HG03175 (cell line): Measurements from ENCODE around the gene PWWP2B.

Source experiments
- ATAC-seq: cut with Tn5 transposase; IDR thresholded peaks from one replicate; pipeline ENCODE4 v1.9.1; 2021; ENCODE audit warnings: mild to moderate bottlenecking, moderate library complexity; ENCODE audit not compliant: unreplicated experiment

Gene PWWP2B

GRCh38 chr10:132404911-132405462, 8.0 kb downstream of the PWWP2B start:
- no peak for ATAC-seq

GRCh38 chr10:132405463-132405991, 8.5 kb downstream of the PWWP2B start:
- no peak for ATAC-seq

- ATAC-seq: no peak
These were observed 9.2 kb downstream of the PWWP2B start for GRCh38 chr10:132406181-132406580.

GRCh38 chr10:132406750-132407149, 9.8 kb downstream of the PWWP2B start:
- no peak for ATAC-seq

- ATAC-seq: no peak
These were observed 10.3 kb downstream of the PWWP2B start for GRCh38 chr10:132407243-132407746.

GRCh38 chr10:132407846-132408278, 10.9 kb downstream of the PWWP2B start:
- ATAC-seq: no peak

GRCh38 chr10:132408367-132408781, 11.4 kb downstream of the PWWP2B start:
- ATAC-seq: no peak

GRCh38 chr10:132408823-132409666, 12.0 kb downstream of the PWWP2B start:
- no peak for ATAC-seq

GRCh38 chr10:132409667-132410028, 12.6 kb downstream of the PWWP2B start:
- no peak for ATAC-seq

- ATAC-seq: no peak
These were observed 13.2 kb downstream of the PWWP2B start for GRCh38 chr10:132410056-132410778.

GRCh38 chr10:132410779-132411532, 14.0 kb downstream of the PWWP2B start:
- ATAC-seq: no peak

- no peak for ATAC-seq
These were observed 14.7 kb downstream of the PWWP2B start for GRCh38 chr10:132411561-132412253.

GRCh38 chr10:132412316-132413192, 15.6 kb downstream of the PWWP2B start:
- no peak for ATAC-seq

- no peak for ATAC-seq
These were observed 16.5 kb downstream of the PWWP2B start for GRCh38 chr10:132413226-132414205.

GRCh38 chr10:132414402-132415016, 17.5 kb downstream of the PWWP2B start:
- ATAC-seq: no peak

GRCh38 chr10:132415255-132415654, 18.3 kb downstream of the PWWP2B start:
- no peak for ATAC-seq

GRCh38 chr10:132415956-132416355, 19.0 kb downstream of the PWWP2B start:
- ATAC-seq: no peak
